HG02884 (cell line): Measurements from ENCODE around the gene MRGPRF.

Source experiments
- ATAC-seq: cut with Tn5 transposase; IDR thresholded peaks from one replicate; pipeline ENCODE4 v1.9.1; 2021; ENCODE audit warnings: mild to moderate bottlenecking, moderate library complexity; ENCODE audit not compliant: unreplicated experiment

The MRGPRF gene

GRCh38 chr11:69050592-69051380, 37.7 kb upstream of the MRGPRF start:
- ATAC-seq: no peak

- no peak for ATAC-seq
Measured at GRCh38 chr11:69049490-69049867, 36.4 kb upstream of the MRGPRF start.

GRCh38 chr11:69048694-69049489, 35.8 kb upstream of the MRGPRF start, which contains the start of gene TPCN2:
Gene TPCN2 (plus strand): TSS chr11:69048932. CDS start chr11:69048998, 66 bp downstream.
- peak; percentile 74 for ATAC-seq

- no peak for ATAC-seq
Measured at GRCh38 chr11:69048031-69048693, 35.1 kb upstream of the MRGPRF start.

GRCh38 chr11:69044111-69045013, 31.3 kb upstream of the MRGPRF start:
- no peak for ATAC-seq

GRCh38 chr11:69041516-69041915, 28.5 kb upstream of the MRGPRF start:
- ATAC-seq: no peak

GRCh38 chr11:69040581-69041260, 27.7 kb upstream of the MRGPRF start:
- no peak for ATAC-seq

- ATAC-seq: no peak
Measured at GRCh38 chr11:69040051-69040450, 27.0 kb upstream of the MRGPRF start.

GRCh38 chr11:69039501-69039900, 26.5 kb upstream of the MRGPRF start:
- no peak for ATAC-seq

- ATAC-seq: no peak
Measured at GRCh38 chr11:69037544-69037943, 24.5 kb upstream of the MRGPRF start.

GRCh38 chr11:69037074-69037473, 24.0 kb upstream of the MRGPRF start:
- ATAC-seq: no peak

GRCh38 chr11:69035946-69036340, 22.9 kb upstream of the MRGPRF start:
- no peak for ATAC-seq

GRCh38 chr11:69035150-69035945, 22.3 kb upstream of the MRGPRF start:
- no peak for ATAC-seq

GRCh38 chr11:69034123-69034867, 21.2 kb upstream of the MRGPRF start:
- no peak for ATAC-seq

GRCh38 chr11:69033431-69033830, 20.4 kb upstream of the MRGPRF start:
- no peak for ATAC-seq

- no peak for ATAC-seq
Measured at GRCh38 chr11:69032833-69033232, 19.8 kb upstream of the MRGPRF start.

- ATAC-seq: no peak
Measured at GRCh38 chr11:69030301-69030700, 17.3 kb upstream of the MRGPRF start.

- no peak for ATAC-seq
Measured at GRCh38 chr11:69027704-69028372, 14.8 kb upstream of the MRGPRF start.
